Measurements from ENCODE around the gene ZNF579. TPM values are rescaled to one million over a fixed set of nuclear protein-coding genes. Genes with fewer than 3 reads are reported as not detected.
A peak's percentile ranks its signal among the peaks of the same experiment; 100 is the strongest.

Gene ZNF579
- total RNA-seq, 1 donor from 2014 or later: 12.7 TPM

DNA sequence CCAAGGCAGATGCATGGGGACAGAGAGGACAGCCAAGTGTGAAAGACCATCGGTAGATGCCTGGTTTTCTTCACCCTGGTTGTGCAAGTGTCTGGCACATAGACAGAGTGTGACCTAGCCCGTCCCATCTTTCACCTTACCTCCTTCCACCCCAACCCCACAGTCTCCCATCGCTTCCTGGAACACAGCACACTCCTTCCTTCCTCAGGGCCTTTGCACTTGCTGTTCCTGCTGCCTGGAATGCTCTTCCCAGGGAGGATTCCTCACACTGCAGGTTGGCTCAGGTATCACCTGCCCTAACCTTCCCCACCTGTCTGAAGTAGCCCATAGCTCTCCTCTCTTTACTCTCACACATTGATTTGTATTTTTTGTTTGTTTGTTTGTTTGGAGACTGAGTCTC lies 15.7 kb upstream of the ZNF579 start:
- TF ChIP-seq, protein P1, sequence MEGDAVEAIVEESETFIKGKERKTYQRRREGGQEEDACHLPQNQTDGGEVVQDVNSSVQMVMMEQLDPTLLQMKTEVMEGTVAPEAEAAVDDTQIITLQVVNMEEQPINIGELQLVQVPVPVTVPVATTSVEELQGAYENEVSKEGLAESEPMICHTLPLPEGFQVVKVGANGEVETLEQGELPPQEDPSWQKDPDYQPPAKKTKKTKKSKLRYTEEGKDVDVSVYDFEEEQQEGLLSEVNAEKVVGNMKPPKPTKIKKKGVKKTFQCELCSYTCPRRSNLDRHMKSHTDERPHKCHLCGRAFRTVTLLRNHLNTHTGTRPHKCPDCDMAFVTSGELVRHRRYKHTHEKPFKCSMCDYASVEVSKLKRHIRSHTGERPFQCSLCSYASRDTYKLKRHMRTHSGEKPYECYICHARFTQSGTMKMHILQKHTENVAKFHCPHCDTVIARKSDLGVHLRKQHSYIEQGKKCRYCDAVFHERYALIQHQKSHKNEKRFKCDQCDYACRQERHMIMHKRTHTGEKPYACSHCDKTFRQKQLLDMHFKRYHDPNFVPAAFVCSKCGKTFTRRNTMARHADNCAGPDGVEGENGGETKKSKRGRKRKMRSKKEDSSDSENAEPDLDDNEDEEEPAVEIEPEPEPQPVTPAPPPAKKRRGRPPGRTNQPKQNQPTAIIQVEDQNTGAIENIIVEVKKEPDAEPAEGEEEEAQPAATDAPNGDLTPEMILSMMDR (IDR thresholded peaks at IDR 0.05): no peak
- H3K27me3 ChIP-seq (ENCODE audit: low read depth): no peaks in the 10 kb centered on the region
- H3K36me3 ChIP-seq: peaks cover 46% of the 10 kb centered on the region
- H3K4me3 ChIP-seq: no peak overlapping the region
- no peak for DNase-seq
- peaks cover 15% of the 10 kb centered on the region for H3K4me1 ChIP-seq
- no peak overlapping the region for H3K27ac ChIP-seq
- no peak for ATAC-seq
- H3K9me3 ChIP-seq: no peaks in the 10 kb centered on the region
- intact Hi-C loops (cut with DNase I): no loop called here

DNA sequence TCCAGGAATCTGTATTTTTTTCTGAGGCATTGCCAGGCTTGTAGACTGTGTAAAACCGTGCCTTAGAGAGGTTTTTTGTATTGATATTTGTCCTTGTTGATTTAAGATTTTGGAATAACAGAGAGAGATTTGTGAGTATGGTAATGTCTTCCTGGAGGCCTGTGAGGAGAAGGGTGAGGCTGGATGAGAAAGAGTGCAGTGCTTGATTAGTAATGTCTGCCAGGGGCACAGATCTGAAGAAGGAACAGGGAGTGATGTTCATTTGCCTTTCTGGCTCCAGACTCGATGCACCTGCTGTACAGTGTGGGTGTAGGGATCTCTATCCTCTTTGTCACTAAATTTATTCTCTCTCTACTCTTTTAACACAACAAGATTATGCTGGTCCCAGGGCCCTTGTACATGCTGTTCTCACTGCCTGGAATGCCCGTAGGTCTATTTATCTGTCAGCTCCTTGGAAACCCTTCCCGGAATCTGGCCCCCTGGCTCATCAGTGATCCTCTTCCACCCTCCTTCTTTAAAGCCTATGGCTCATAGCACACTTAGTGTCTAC lies 14.4 kb upstream of the ZNF579 start:
- H3K4me3 ChIP-seq: no peak overlapping the region
- H3K27ac ChIP-seq: no peak overlapping the region
- peaks cover 46% of the 10 kb centered on the region for H3K36me3 ChIP-seq
- TF ChIP-seq, protein P1 (IDR thresholded peaks at IDR 0.05): no peak
- no peak for ATAC-seq
- intact Hi-C loops (cut with DNase I): no loop called here
- no peaks in the 10 kb centered on the region for H3K9me3 ChIP-seq
- peaks cover 7% of the 10 kb centered on the region for H3K4me1 ChIP-seq
- no peak for DNase-seq
- no peaks in the 10 kb centered on the region for H3K27me3 ChIP-seq (ENCODE audit: low read depth)

DNA sequence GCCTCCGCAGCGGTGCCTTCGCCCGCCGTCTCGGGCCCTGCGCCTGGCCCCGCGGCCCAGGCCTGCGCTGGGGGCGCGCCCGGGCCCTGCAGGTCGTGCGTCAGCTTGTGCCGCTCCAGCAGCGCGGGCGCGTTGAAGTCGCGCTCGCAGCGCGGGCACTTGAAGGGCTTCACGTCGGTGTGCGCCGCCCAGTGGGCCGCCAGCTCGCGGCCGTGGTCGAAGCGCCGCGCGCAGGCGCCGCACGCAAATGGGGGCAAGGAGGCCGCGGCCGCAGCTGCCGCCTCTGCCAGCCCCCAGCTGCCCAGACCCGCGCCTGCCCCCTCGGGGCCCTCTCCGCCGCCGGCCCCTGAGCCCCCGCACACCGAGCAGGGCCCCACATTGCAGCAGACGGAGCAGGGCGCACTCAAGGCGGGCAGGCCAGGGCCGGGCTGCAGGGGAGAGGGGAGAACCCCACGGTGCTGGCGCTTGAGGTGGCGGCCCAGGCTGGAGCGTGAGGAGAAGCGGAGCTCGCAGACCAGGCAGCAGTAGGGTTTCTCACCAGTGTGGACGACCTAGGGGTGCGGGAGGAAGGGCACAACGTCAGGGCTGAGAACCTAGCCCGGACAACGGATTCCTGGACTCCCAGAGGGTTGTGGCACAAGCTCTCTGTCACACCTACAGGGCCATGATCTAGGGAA lies 12.6 kb upstream of the ZNF579 start:
- peaks cover 46% of the 10 kb centered on the region for H3K36me3 ChIP-seq
- intact Hi-C loops (cut with DNase I): no loop called here

DNA sequence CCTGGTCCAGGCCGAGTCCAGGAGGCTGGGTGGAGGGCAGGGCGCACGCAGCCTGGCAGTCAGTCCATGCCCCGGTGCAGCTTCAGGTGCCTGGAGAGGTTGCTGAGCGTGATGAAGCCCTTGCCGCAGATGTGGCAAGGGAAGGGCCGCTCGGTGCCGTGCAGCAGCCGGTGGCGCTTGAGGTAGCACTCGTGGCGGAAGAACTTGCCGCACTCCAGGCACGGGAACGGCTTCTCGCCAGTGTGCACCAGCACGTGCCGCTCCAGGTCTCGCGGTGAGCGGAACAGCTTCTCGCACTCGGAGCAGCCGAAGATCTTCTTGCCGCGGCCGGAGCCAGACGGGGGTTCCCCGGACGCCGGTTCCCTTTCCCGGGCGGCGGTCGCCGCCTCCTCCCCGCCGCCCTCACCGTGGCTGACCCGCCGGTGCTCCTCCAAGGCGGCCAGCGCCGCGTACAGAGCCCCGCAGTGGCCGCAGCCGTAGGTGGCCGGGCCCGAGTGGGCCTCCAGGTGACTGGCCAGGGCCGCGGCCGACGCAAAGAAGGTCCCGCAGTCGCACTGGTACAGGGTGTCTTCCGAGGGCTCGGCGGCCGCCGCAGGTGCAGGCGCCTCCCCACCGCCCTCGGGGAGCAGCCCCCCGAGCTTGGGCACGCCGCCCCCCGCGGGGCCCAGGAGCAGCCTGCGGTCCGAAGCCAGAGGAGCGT lies 11.9 kb upstream of the ZNF579 start:
- Histone ChIP-seq H3K4me1 (peaks cover 5% of the 10 kb centered on the region), H3K27me3 (ENCODE audit: low read depth) (no peaks in the 10 kb centered on the region), H3K4me3 (no peak overlapping the region), H3K9me3 (no peaks in the 10 kb centered on the region), H3K36me3 (peaks cover 46% of the 10 kb centered on the region), H3K27ac (no peak overlapping the region)
- ATAC-seq (no peak), DNase-seq (no peak)
- intact Hi-C loops (cut with DNase I): no loop called here
- TF ChIP-seq, protein P1 (IDR thresholded peaks at IDR 0.05): no peak

More for the DNA sequence above, 12.6 kb upstream of the ZNF579 start:
- peaks cover 1% of the 10 kb centered on the region for H3K4me1 ChIP-seq
- ATAC-seq (peak in 1 of 2 donors; percentile 5), DNase-seq (no peak)
- no peaks in the 10 kb centered on the region for H3K9me3 ChIP-seq
- no peak overlapping the region for H3K27ac ChIP-seq
- TF ChIP-seq, protein P1 (IDR thresholded peaks at IDR 0.05): no peak
- no peak overlapping the region for H3K4me3 ChIP-seq
- no peaks in the 10 kb centered on the region for H3K27me3 ChIP-seq (ENCODE audit: low read depth)

DNA sequence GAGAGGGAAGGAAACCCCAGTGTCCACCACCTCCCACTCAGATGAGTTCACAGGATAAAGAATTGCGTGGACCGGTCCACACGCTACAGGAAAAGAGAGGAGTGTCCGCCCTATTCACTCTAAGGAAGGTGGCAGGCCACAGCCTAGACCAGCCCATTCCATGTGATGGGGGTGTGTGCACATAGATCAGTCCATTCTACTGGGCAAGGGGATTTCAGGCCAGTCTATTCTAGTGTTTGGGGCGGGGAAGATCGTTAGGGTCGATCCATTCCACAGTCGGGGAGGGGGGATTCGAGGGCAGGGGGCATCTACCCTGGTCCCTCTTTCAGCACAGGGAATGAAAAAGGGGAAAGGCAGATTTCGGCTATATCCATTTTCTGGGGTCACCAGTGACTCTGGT lies 10.9 kb upstream of the ZNF579 start:
- DNase-seq (no peak), ATAC-seq (no peak)
- Histone ChIP-seq H3K4me1 (peaks cover 15% of the 10 kb centered on the region), H3K27ac (no peak overlapping the region), H3K27me3 (ENCODE audit: low read depth) (no peaks in the 10 kb centered on the region), H3K4me3 (no peak overlapping the region), H3K9me3 (no peaks in the 10 kb centered on the region), H3K36me3 (peaks cover 37% of the 10 kb centered on the region)
- TF ChIP-seq, protein P1 (IDR thresholded peaks at IDR 0.05): no peak
- intact Hi-C loops (cut with DNase I): no loop called here
